ENCODE data around the gene NBR1.
"Not testable (repeated sequence)": the region's sequence is repeated elsewhere in the genome, so short reads cannot be mapped to it uniquely, and the experiment has no call there.

The NBR1 gene

DNA sequence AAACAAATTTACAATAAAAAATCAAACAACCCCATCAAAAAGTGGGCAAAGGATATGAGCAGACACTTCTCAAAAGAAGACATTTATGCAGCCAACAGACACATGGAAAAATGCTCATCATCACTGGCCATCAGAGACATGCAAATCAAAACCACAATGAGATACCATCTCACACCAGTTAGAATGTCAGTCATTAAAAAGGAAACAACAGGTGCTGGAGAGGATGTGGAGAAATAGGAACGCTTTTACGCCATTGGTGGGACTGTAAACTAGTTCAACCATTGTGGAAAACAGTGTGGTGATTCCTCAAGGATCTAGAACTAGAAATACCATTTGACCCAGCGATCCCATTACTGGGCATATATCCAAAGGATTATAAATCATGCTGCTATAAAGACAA is 34.4 kb upstream of the NBR1 start:
- H3K4me1 ChIP-seq (ENCODE audit: control insufficient read depth, insufficient read depth, low read length); CTCF ChIA-PET; H3K9me3 ChIP-seq (ENCODE audit: control insufficient read depth, insufficient read depth, low read depth, low read length); H3K4me3 ChIP-seq (ENCODE audit: low read depth, low read length); POLR2A ChIA-PET; H3K27ac ChIP-seq (ENCODE audit: extremely low read depth, low read depth, low read length): not testable (repeated sequence)
- TF ChIP-seq SCRT2 (tag by site-specific recombination; IDR thresholded peaks at IDR 0.05): 0 out of 2 replicates have a peak, but pooled peaks have one; percentile 9
- H3K36me3 ChIP-seq (ENCODE audit: control insufficient read depth in 2 of 2, insufficient read depth in 1 of 2, low read length in 2 of 2): peaks cover 0 to 34% of the 10 kb centered on the region in 2 experiments; a peak in 2 of 3 replicates

DNA sequence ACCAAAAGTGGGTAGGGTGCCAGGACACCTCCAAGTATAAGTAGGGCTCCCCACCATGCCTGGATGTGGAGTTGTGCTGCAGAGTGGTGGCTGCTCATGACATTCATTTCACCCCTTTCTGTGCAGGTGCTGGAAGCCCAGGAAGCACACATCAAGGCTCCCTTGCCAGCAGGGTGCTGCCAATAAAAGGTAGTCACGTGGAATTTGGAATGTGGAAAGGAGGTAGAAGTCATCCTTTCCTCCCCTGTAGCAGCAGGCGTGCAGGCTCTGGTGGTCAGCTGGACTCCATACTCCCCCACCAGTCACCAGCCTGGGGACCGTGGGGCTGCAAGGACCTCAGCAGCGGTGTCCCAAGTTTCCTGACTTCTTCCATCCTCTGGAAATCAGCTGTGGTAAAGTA is 32.5 kb upstream of the NBR1 start:
- ChIA-PET CTCF (interaction anchor here (0.6 to 0.7 kb wide), 2 partner anchors 9 to 464 kb away, joined by 3 to 4 read pairs; no protein-coding TSS in a partner anchor), POLR2A (interaction anchor here (0.6 to 1.1 kb wide), 2 partner anchors 9 to 333 kb away, joined by 3 read pairs; no protein-coding TSS in a partner anchor)
- H3K36me3 ChIP-seq (ENCODE audit: control insufficient read depth in 2 of 2, insufficient read depth in 1 of 2, low read length in 2 of 2): peaks cover 0 to 29% of the 10 kb centered on the region in 2 experiments; a peak in 2 of 3 replicates
- not testable (repeated sequence) for H3K9me3 ChIP-seq (ENCODE audit: control insufficient read depth, insufficient read depth, low read depth, low read length); H3K4me1 ChIP-seq (ENCODE audit: control insufficient read depth, insufficient read depth, low read length); H3K27ac ChIP-seq (ENCODE audit: extremely low read depth, low read depth, low read length); H3K4me3 ChIP-seq (ENCODE audit: low read depth, low read length)
- 0 out of 2 replicates have a peak, but pooled peaks have one; percentile 29 for TF ChIP-seq WT1 (tag by site-specific recombination; IDR thresholded peaks at IDR 0.05)
- TF ChIP-seq ZIC2 (tag by site-specific recombination; IDR thresholded peaks at IDR 0.05): peak; percentile 63

DNA sequence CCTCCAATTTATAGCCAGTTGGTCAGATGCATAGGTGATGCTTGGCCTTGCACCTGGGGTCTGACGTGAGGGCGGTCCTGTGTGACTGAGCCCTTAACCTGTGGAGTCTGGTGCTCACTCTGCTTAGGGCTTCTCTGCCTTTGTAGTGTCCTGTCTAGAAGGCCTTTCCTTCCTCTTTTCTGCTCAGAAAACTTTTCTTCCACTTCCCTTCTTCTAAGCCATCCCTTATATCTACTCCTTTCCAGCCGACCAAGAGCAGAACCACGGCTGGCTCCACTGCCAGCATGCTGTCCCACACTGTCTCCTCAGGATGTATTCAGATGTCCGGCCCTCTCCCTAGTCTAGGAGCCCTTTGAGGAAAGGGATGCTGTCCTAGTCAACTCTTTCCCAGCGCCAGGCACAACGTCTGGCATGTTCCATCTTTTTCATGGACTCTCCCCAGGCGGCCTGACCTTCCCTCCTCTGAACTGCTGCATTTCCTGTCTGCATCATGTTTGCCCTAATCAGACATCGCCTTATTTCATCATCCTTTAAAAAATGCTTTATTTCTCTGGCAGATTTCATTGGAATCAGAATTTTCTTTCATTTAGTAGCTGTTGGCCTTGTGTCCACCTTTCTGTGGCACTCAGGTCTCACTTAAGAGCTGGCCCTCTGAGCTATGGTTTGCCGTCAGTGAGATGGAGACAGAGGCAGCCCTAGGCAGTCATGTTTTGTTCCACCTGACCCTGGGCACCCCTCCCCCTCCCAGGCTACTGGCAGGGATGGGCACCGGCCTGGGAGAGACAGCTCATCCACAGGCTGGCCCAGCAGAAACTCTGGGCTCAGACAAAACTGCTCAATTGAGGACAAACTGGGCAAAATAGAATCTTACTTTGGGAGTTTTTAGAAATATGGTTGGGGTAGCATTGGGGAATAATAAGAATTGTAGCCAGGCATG is 30.4 kb upstream of the NBR1 start:
- H3K36me3 ChIP-seq (ENCODE audit: control insufficient read depth in 2 of 2, insufficient read depth in 1 of 2, low read length in 2 of 2): peaks cover 0 to 9% of the 10 kb centered on the region in 2 experiments; a peak in 2 of 3 replicates
- ChIA-PET CTCF (no interaction called here), POLR2A (interaction anchor here (0.6 to 1.6 kb wide), 4 partner anchors 12 to 412 kb away, joined by 3 to 8 read pairs (median 4); no protein-coding TSS in a partner anchor)
- no peak overlapping the region for H3K4me3 ChIP-seq (ENCODE audit: low read depth, low read length)
- no peaks in the 10 kb centered on the region for H3K9me3 ChIP-seq (ENCODE audit: control insufficient read depth, insufficient read depth, low read depth, low read length)
- H3K27ac ChIP-seq (ENCODE audit: extremely low read depth, low read depth, low read length): no peak overlapping the region
- no peak for TF ChIP-seq ZNF157 (tag by site-specific recombination; IDR thresholded peaks at IDR 0.05)
- TF ChIP-seq FEZF1 (tag by site-specific recombination; IDR thresholded peaks at IDR 0.05): no peak
- no peak for TF ChIP-seq ZSCAN23 (tag by site-specific recombination; IDR thresholded peaks at IDR 0.05)
- TF ChIP-seq, protein P1, sequence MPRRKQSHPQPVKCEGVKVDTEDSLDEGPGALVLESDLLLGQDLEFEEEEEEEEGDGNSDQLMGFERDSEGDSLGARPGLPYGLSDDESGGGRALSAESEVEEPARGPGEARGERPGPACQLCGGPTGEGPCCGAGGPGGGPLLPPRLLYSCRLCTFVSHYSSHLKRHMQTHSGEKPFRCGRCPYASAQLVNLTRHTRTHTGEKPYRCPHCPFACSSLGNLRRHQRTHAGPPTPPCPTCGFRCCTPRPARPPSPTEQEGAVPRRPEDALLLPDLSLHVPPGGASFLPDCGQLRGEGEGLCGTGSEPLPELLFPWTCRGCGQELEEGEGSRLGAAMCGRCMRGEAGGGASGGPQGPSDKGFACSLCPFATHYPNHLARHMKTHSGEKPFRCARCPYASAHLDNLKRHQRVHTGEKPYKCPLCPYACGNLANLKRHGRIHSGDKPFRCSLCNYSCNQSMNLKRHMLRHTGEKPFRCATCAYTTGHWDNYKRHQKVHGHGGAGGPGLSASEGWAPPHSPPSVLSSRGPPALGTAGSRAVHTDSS (tag by site-specific recombination; IDR thresholded peaks at IDR 0.05): no peak
- no peaks in the 10 kb centered on the region for H3K4me1 ChIP-seq (ENCODE audit: control insufficient read depth, insufficient read depth, low read length)

DNA sequence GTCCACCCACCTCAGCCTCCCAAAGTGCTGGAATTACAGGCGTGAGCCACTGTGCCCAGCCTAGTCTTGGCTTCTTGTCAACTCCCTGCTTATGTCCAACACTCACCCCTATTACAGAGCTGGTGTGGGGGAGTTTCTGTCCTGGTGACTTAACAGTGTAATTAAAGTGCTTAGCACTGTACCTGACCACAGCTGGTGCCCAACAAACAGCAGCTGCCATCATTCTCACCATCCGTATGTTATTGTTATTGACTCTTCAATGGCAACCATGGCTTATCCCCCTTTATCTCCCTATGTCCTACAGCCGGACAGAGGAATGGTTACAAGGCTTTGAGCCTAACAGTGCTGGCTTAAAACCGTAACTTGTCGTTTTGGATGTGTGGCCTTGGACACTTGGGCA is 28.9 kb upstream of the NBR1 start:
- Histone ChIP-seq H3K9me3 (ENCODE audit: control insufficient read depth, insufficient read depth, low read depth, low read length) (no peaks in the 10 kb centered on the region), H3K4me1 (ENCODE audit: control insufficient read depth, insufficient read depth, low read length) (no peaks in the 10 kb centered on the region), H3K27ac (ENCODE audit: extremely low read depth, low read depth, low read length) (0 out of 2 replicates have a peak overlapping the region, but pooled peaks have one; percentile 2), H3K4me3 (ENCODE audit: low read depth, low read length) (no peak overlapping the region), H3K36me3 (ENCODE audit: control insufficient read depth in 2 of 2, insufficient read depth in 1 of 2, low read length in 2 of 2) (peaks cover 0 to 9% of the 10 kb centered on the region in 2 experiments; a peak in 2 of 3 replicates)
- CTCF ChIA-PET: no interaction called here
- POLR2A ChIA-PET: no interaction called here
- TF ChIP-seq ZBTB20 (tag by site-specific recombination; IDR thresholded peaks at IDR 0.05): no peak
- TF ChIP-seq ZEB2 (tag by site-specific recombination; IDR thresholded peaks at IDR 0.05): no peak
- TF ChIP-seq ZSCAN23 (tag by site-specific recombination; IDR thresholded peaks at IDR 0.05): no peak
- no peak for TF ChIP-seq ZNF423 (tag by site-specific recombination; IDR thresholded peaks at IDR 0.05)
- no peak for TF ChIP-seq TRIM28 (IDR thresholded peaks at IDR 0.05; ENCODE audit: borderline replicate concordance, low read length)
- TF ChIP-seq SETDB1 (IDR thresholded peaks at IDR 0.05; ENCODE audit: insufficient read length, low read length): no peak
- TF ChIP-seq ZNF747 (tag by site-specific recombination; IDR thresholded peaks at IDR 0.05): no peak

Measured in HEK293 (cell line).